HepG2 (cell line): Measurements from ENCODE around the gene SGK1. TPM values are rescaled to one million over a fixed set of nuclear protein-coding genes. Genes with fewer than 3 reads are reported as not detected.
"Not testable (repeated sequence)": the region's sequence is repeated elsewhere in the genome, so short reads cannot be mapped to it uniquely, and the experiment has no call there.

Experiments
- ATAC-seq: fragments of 200-7000 bp; cut with Tn5 transposase; 3 replicates; pipeline ENCODE4 v1.9.1; 2020; ENCODE audit warnings: mild to moderate bottlenecking, moderate library complexity
- BruUV-seq: library from RNA; stranded (reverse); fragments of 400-500 nt; replicated peaks from 2 replicates; lab custom pipeline; 2021; lab: Mats Ljungman, UMichigan
- CTCF ChIA-PET: fragments of 300-600 bp; formaldehyde crosslinking; extraction: SDS; loops from one replicate; lab custom pipeline; 2021; ENCODE audit warnings: low total read pairs, inconsistent platforms, low intra/inter-chr PET ratio; lab: Yijun Ruan, JAX
- POLR2A ChIA-PET: fragments of 350-600 bp; sonication (Branson Sonifier 250); formaldehyde crosslinking; loops from one replicate; lab custom pipeline; 2020; ENCODE audit warnings: antibody characterized with exemption, inconsistent platforms; lab: Yijun Ruan, JAX
- DNase-seq: peaks from one replicate; pipeline ENCODE4 v3.0.0-alpha.2; 2015; ENCODE audit warnings: low spot score
- FAIRE-seq: peaks from 3 replicates; lab custom pipeline; 2011; peaks lifted over from hg19 to GRCh38; lab: Jason Lieb, UNC
- H2AFZ ChIP-seq: one replicate; pipeline ENCODE4 v1.6.1; 2011; ENCODE audit warnings: low read length, inconsistent platforms
- H3K27ac ChIP-seq: fragments of 300-600 bp; 3 replicates; pipeline ENCODE4 v1.8.0; 2011; ENCODE audit warnings: mixed run types, mild to moderate bottlenecking, mixed read lengths, low read length, inconsistent platforms; ENCODE audit not compliant: insufficient read depth; ENCODE audit errors: extremely low read length
- H3K27me3 ChIP-seq, 2 experiments: fragments of 200-600 bp in 1 of 2; 2 replicates in 1 of 2; 3 replicates in 1 of 2; pipeline versions ENCODE4 v1.6.0 to v1.8.0; 2011; ENCODE audit warnings: low read length in 2 of 2, mild to moderate bottlenecking in 2 of 2, moderate library complexity in 2 of 2, inconsistent platforms in 1 of 2; ENCODE audit not compliant: insufficient read depth in 2 of 2, control insufficient read depth in 1 of 2
- H3K36me3 ChIP-seq, 2 experiments: fragments of 200-600 bp in 1 of 2; replicated peaks in 1 of 2; 2 replicates in 1 of 2; 3 replicates in 1 of 2; pipeline versions ENCODE4 v1.5.1 to v1.8.0; 2011; ENCODE audit warnings: low read length in 2 of 2, inconsistent platforms in 1 of 2; ENCODE audit not compliant: insufficient read depth in 2 of 2, control insufficient read depth in 1 of 2
- H3K4me1 ChIP-seq: 2 replicates; pipeline ENCODE4 v1.5.1; 2012; ENCODE audit warnings: low read length, inconsistent platforms; ENCODE audit not compliant: insufficient read depth
- H3K4me2 ChIP-seq: 2 replicates; pipeline ENCODE4 v1.6.0; 2011; ENCODE audit warnings: low read depth, low read length, inconsistent platforms
- H3K4me3 ChIP-seq, 3 experiments: fragments of 200-600 bp in 1 of 3; sonication (generic), shearing (Covaris generic) in 1 of 3; replicated peaks in 1 of 3; 2 replicates each; pipeline ENCODE4 v1.5.1; 2011 to 2016; ENCODE audit warnings: low read length in 3 of 3, inconsistent platforms in 2 of 3, low read depth in 2 of 3, mild to moderate bottlenecking in 2 of 3, control low read depth in 1 of 3, mixed read lengths in 1 of 3; ENCODE audit not compliant: insufficient read depth in 1 of 3
- H3K79me2 ChIP-seq: one replicate; pipeline ENCODE4 v1.6.1; 2011; ENCODE audit warnings: low read length, inconsistent platforms; ENCODE audit not compliant: insufficient read depth
- H3K9ac ChIP-seq: 2 replicates; pipeline ENCODE4 v1.6.0; 2011; ENCODE audit warnings: mild to moderate bottlenecking, low read depth, low read length, inconsistent platforms; ENCODE audit not compliant: insufficient read depth
- H3K9me3 ChIP-seq: 2 replicates; pipeline ENCODE4 v1.5.1; 2012; ENCODE audit warnings: mild to moderate bottlenecking, low read length
- H4K20me1 ChIP-seq: 2 replicates; pipeline ENCODE4 v1.6.0; 2011; ENCODE audit warnings: inconsistent platforms, mild to moderate bottlenecking, low read length, moderate library complexity; ENCODE audit not compliant: insufficient read depth
- AHDC1 ChIP-seq: sonication (generic); formaldehyde crosslinking; IDR thresholded peaks from 2 replicates; pipeline ENCODE4 v1.5.1; 2020; ENCODE audit warnings: mild to moderate bottlenecking, missing genetic modification reagents, borderline replicate concordance
- ATF7 ChIP-seq, 2 experiments: fragments of 450-650 bp in 1 of 2; sonication (generic) in 1 of 2; formaldehyde crosslinking in 1 of 2; IDR thresholded peaks; 2 replicates each; pipeline versions ENCODE4 v1.4.0 to v1.6.1; 2016 to 2020; ENCODE audit warnings: antibody characterized with exemption in 1 of 2, mild to moderate bottlenecking in 1 of 2, missing genetic modification reagents in 1 of 2
- CREB1 ChIP-seq, 2 experiments: fragments of 450-650 bp in 1 of 2; IDR thresholded peaks; 2 replicates each; pipeline ENCODE4 v1.6.1; 2016 to 2017; ENCODE audit warnings: control low read depth in 1 of 2, mild to moderate bottlenecking in 1 of 2, missing compliant biosample characterization in 1 of 2, missing genetic modification characterization in 1 of 2
- FOXP1 ChIP-seq, 2 experiments: fragments of 450-650 bp in 1 of 2; IDR thresholded peaks; 2 replicates each; pipeline ENCODE4 v1.6.1; 2017 to 2018; ENCODE audit warnings: antibody characterized with exemption in 1 of 2
- HDAC2 ChIP-seq: sonication (generic); formaldehyde crosslinking; IDR thresholded peaks from 2 replicates; pipeline ENCODE4 v1.4.0; 2020; ENCODE audit warnings: missing genetic modification reagents
- HNF4A ChIP-seq: sonication (generic); formaldehyde crosslinking; IDR thresholded peaks from 2 replicates; pipeline ENCODE4 v1.4.0; 2020; ENCODE audit warnings: missing genetic modification reagents
- LCORL ChIP-seq, 2 experiments: fragments of 450-650 bp in 1 of 2; sonication (generic) in 1 of 2; formaldehyde crosslinking in 1 of 2; IDR thresholded peaks; 2 replicates each; pipeline versions ENCODE4 v1.5.0 to v1.6.1; 2017 to 2020; ENCODE audit warnings: antibody characterized with exemption in 1 of 2, missing genetic modification reagents in 1 of 2
- NR2F1 ChIP-seq, 2 experiments: fragments of 450-650 bp in 1 of 2; formaldehyde crosslinking in 1 of 2; IDR thresholded peaks; 2 replicates each; pipeline versions ENCODE4 v1.5.0 to v1.6.1; 2016 to 2020; ENCODE audit warnings: mild to moderate bottlenecking in 1 of 2, missing compliant biosample characterization in 1 of 2, missing genetic modification reagents in 1 of 2, moderate library complexity in 1 of 2
- PHF21A ChIP-seq: sonication (generic); formaldehyde crosslinking; IDR thresholded peaks from 2 replicates; pipeline ENCODE4 v1.5.0; 2020; ENCODE audit warnings: mild to moderate bottlenecking, missing genetic modification reagents
- POGZ ChIP-seq: sonication (generic); formaldehyde crosslinking; IDR thresholded peaks from 2 replicates; pipeline ENCODE4 v1.4.0; 2020; ENCODE audit warnings: mild to moderate bottlenecking, missing genetic modification reagents
- SALL1 ChIP-seq: sonication (generic); formaldehyde crosslinking; IDR thresholded peaks from 2 replicates; pipeline ENCODE4 v1.8.0; 2022; ENCODE audit warnings: mild to moderate bottlenecking, missing genetic modification reagents
- TBX2 ChIP-seq: sonication (generic); formaldehyde crosslinking; IDR thresholded peaks from 2 replicates; pipeline ENCODE4 v1.5.0; 2020; ENCODE audit warnings: missing genetic modification reagents, mild to moderate bottlenecking, borderline replicate concordance
- ZBTB3 ChIP-seq: sonication (generic); formaldehyde crosslinking; IDR thresholded peaks from 2 replicates; pipeline ENCODE4 v1.4.0; 2020; ENCODE audit warnings: low read depth, mild to moderate bottlenecking, moderate library complexity, missing genetic modification reagents, borderline replicate concordance
- ZNF709 ChIP-seq: sonication (generic); formaldehyde crosslinking; IDR thresholded peaks from 2 replicates; pipeline ENCODE4 v1.5.0; 2020; ENCODE audit warnings: mild to moderate bottlenecking, missing genetic modification reagents
- ZNF770 ChIP-seq: sonication (generic); formaldehyde crosslinking; IDR thresholded peaks from 2 replicates; pipeline ENCODE4 v1.5.0; 2020; ENCODE audit warnings: mild to moderate bottlenecking, missing genetic modification reagents
- WGBS: methylation state at CpG from one replicate; pipeline ENCODE4 v1.1.6; 2017; ENCODE audit warnings: low lambda C conversion rate; 5-methylcytosine and 5-hydroxymethylcytosine counted together
- in situ Hi-C: cut with HindIII; loops from 2 replicates; pipeline ENCODE4 v1.10.0; 2017; ENCODE audit warnings: low pct_unique_long_range_greater_than_20kb; ENCODE audit not compliant: extremely low pct_ligation_motif_present
- intact Hi-C: fragments of 100-400 bp; cut with micrococcal nuclease; formaldehyde crosslinking; loops from one replicate; pipeline ENCODE4 v1.10.0; 2022; ENCODE audit not compliant: unreplicated experiment
- polyA plus RNA-seq, 8 experiments: library from polyadenylated mRNA; depleted of rRNA in 3 of 8; stranded (reverse) in 7 of 8; unstranded in 1 of 8; fragments of >200 nt; fragmentation: Illumina TruSeq in 4 of 8; extraction: Trizol in 4 of 8; gene quantifications; 2 replicates each; pipeline versions ENCODE4 v1.2.1 to v1.2.3, GENCODE V29; 2011 to 2016; ENCODE audit warnings: low read depth in 4 of 8, missing spikeins in 1 of 8, mixed read lengths in 1 of 8; ENCODE audit not compliant: insufficient read depth in 1 of 8
- total RNA-seq, 5 experiments: library from RNA; depleted of rRNA; stranded (reverse); fragments of >200 nt; fragmentation: Illumina TruSeq; extraction: Trizol; gene quantifications; 2 replicates each; pipeline ENCODE4 v1.2.3, GENCODE V29; 2016; ENCODE audit warnings: low read depth in 1 of 5

SGK1 gene
- total and polyA plus RNA-seq, 2 of the 13 experiments (the other 11 are each of a cell fraction or from before 2014, with no cell fraction given): 56.1 to 56.2 TPM

GRCh38 chr6:134255280-134255679 is 62.6 kb downstream of the SGK1 start:
- H2AFZ ChIP-seq; POLR2A ChIA-PET; H3K27me3 ChIP-seq; H3K9ac ChIP-seq; H3K4me2 ChIP-seq; BruUV-seq; in situ Hi-C loops; CTCF ChIA-PET; intact Hi-C loops; H3K4me3 ChIP-seq; H4K20me1 ChIP-seq; H3K9me3 ChIP-seq; H3K27ac ChIP-seq; H3K36me3 ChIP-seq; H3K79me2 ChIP-seq; TF ChIP-seq FOXP1 (IDR thresholded peaks at IDR 0.05); LCORL (IDR thresholded peaks at IDR 0.05); CREB1 (CRISPR knock-in tag; IDR thresholded peaks at IDR 0.05); ATF7 (CRISPR knock-in tag; IDR thresholded peaks at IDR 0.05): not testable (repeated sequence)
- FAIRE-seq: peak; percentile 37
- peak; percentile 66 for DNase-seq
- H3K4me1 ChIP-seq: peaks cover 62% of the 10 kb centered on the region
- 22% methylated on average over 2 of the region's 2 CpGs for WGBS
- peak; percentile 61 for ATAC-seq
- TF ChIP-seq ZNF770 (CRISPR knock-in tag) (peak; percentile 35; the same call in 1 of the 2 replicates), HNF4A (CRISPR knock-in tag) (peak; percentile 51), FOXP1 (CRISPR knock-in tag; IDR thresholded peaks at IDR 0.05) (0 out of 2 replicates have a peak, but pooled peaks have one; percentile 9), LCORL (CRISPR knock-in tag; IDR thresholded peaks at IDR 0.05) (peak; percentile 35; the same call in 1 of the 2 replicates), ZBTB3 (CRISPR knock-in tag) (peak; percentile 46; the same call in 1 of the 2 replicates), AHDC1 (0 out of 2 replicates have a peak, but pooled peaks have one; percentile 32), ZNF709 (CRISPR knock-in tag) (0 out of 2 replicates have a peak, but pooled peaks have one; percentile 23), SALL1 (CRISPR knock-in tag) (peak; percentile 76), HDAC2 (CRISPR knock-in tag) (0 out of 2 replicates have a peak, but pooled peaks have one; percentile 34), POGZ (peak; percentile 61; the same call in 1 of the 2 replicates), TBX2 (peak; percentile 31; the same call in 1 of the 2 replicates), NR2F1 (CRISPR knock-in tag; IDR thresholded peaks at IDR 0.05) (peak in 1 of 2 experiments; percentile 52; a peak in 2 of 4 replicates), CREB1 (IDR thresholded peaks at IDR 0.05) (peak; percentile 47), ATF7 (IDR thresholded peaks at IDR 0.05) (peak; percentile 5; the same call in 1 of the 2 replicates), PHF21A (CRISPR knock-in tag) (peak; percentile 73; the same call in 1 of the 2 replicates)
